Colonic mucosa (tissue), 4 donors: ENCODE measurements around the gene EPN1. TPM values are rescaled to one million over a fixed set of nuclear protein-coding genes. Genes with fewer than 3 reads are reported as not detected.

Experiments used
- DNase-seq: peaks from one replicate; pipeline ENCODE4 v3.0.0-alpha.2; 2020
- H3K27ac ChIP-seq: fragments of 200-600 bp; one replicate; pipeline ENCODE4 v1.8.0; 2021
- H3K27me3 ChIP-seq: fragments of 200-600 bp; one replicate; pipeline ENCODE4 v1.8.0; 2021
- H3K36me3 ChIP-seq: fragments of 200-600 bp; one replicate; pipeline ENCODE4 v1.8.0; 2021
- H3K4me1 ChIP-seq: fragments of 200-600 bp; one replicate; pipeline ENCODE4 v1.8.0; 2021; ENCODE audit warnings: mild to moderate bottlenecking
- H3K4me3 ChIP-seq: fragments of 200-600 bp; one replicate; pipeline ENCODE4 v1.8.0; 2021
- H3K9ac ChIP-seq, 2 donors: one replicate each; pipeline ENCODE4 v1.7.0; 2013; ENCODE audit warnings: control low read depth in 2 of 2, low read depth in 2 of 2, low read length in 2 of 2
- H3K9me3 ChIP-seq: fragments of 200-600 bp; one replicate; pipeline ENCODE4 v1.8.0; 2021
- intact Hi-C: fragments of 100-400 bp; cut with DNase I; formaldehyde crosslinking; loops from one replicate; pipeline ENCODE4 v1.14.1; 2022
- total RNA-seq, 2 donors: library from RNA; stranded (reverse); fragmentation: NEBNext Ultra II Directional in 1 of 2; extraction: Animal tissue kit (Norgen Biotek cat#: 25700) in 1 of 2; gene quantifications; one replicate each; pipeline ENCODE4 v1.2.1, GENCODE V29; 2021
- TF ChIP-seq, protein P1 (sequence below): fragments of 200-600 bp; IDR thresholded peaks from one replicate; pipeline ENCODE4 v1.8.0; 2022; ENCODE audit warnings: antibody characterized with exemption, mild to moderate bottlenecking
- donor health status: healthy.
- donor health status: DM: no; HTN: no; CAD: no.
- donor health status: DM: no; HTN: no; CAD: no.

The EPN1 gene
- total RNA-seq, 2 donors from 2014 or later: 257 to 259 TPM

DNA sequence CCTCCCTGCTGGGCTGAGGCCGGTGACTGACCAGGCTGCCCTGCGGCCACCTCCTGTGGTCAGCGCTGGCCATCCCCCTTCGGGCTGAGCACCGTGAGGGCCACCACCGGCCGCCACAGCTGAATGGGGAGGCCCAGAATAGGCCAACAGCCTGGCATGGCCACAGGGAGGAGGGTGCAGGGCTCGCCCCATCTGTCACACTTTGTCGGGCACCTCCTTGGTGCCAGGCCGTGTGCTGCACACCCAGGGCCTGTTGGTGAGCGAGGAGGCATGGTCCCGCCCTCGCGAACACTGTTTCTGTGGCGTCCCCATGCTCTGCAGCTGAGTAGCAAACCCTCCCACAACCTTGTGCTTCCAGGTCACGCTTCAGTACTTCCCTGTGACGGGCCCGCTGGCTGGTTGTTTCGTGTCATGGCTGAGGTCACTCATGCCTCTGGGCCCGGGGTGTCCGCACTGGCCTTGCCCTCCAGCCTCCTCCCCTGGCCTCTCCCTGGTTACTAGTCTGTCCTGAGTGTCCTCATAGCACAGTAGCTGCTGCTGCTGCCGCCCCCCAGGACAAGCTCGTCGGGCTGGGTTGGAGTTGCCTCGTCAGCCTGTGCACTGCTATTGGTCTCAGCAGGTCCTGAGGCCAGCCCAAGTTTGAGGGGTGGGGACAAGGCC is 15.2 kb downstream of the EPN1 start:
- Histone ChIP-seq H3K4me1 (peaks cover 28% of the 10 kb centered on the region), H3K27me3 (no peaks in the 10 kb centered on the region), H3K9ac (no peak overlapping the region), H3K36me3 (peaks cover 39% of the 10 kb centered on the region), H3K27ac (no peak overlapping the region), H3K9me3 (no peaks in the 10 kb centered on the region), H3K4me3 (no peak overlapping the region)
- intact Hi-C loops: no loop called here
- TF ChIP-seq, protein P1, sequence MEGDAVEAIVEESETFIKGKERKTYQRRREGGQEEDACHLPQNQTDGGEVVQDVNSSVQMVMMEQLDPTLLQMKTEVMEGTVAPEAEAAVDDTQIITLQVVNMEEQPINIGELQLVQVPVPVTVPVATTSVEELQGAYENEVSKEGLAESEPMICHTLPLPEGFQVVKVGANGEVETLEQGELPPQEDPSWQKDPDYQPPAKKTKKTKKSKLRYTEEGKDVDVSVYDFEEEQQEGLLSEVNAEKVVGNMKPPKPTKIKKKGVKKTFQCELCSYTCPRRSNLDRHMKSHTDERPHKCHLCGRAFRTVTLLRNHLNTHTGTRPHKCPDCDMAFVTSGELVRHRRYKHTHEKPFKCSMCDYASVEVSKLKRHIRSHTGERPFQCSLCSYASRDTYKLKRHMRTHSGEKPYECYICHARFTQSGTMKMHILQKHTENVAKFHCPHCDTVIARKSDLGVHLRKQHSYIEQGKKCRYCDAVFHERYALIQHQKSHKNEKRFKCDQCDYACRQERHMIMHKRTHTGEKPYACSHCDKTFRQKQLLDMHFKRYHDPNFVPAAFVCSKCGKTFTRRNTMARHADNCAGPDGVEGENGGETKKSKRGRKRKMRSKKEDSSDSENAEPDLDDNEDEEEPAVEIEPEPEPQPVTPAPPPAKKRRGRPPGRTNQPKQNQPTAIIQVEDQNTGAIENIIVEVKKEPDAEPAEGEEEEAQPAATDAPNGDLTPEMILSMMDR: no peak
- no peak for DNase-seq

DNA sequence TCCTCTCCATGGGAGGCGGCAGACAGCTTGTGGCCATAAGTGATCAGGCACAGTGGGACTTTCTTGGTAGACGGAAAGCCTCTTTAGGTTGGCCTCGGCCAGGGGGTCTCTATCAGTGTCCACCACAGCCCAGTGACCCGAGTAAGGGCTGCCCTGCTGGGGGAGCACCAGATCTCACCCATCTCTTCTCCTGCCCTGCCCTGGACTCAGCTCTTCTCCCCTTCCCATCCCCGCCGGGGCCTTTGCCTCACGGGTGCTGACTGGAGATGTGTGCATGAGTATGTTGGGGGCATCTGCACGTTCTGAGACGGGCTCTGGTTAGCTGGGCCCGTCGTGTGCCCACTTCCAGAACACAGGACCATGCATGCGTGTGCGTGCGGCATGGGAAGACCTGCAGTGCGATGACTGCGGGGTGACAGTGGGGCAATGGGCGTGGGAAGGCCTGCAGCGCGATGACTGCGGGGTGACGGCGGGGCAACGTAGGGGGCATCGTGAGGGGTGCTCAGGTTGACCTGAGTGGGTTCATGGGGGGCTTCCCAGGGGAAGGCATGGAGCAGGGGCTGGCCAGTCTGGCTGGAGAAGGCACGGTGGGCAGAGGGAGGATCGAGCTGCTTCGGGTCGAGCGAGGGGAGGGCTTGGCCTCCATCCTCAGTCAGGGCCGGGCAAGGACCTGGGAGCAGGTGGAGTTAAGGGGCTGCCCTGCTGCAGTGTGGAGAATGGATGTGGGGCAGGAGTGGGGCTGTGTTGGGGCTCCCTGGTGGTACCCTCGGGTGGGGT is 15.9 kb downstream of the EPN1 start:
- Histone ChIP-seq H3K9ac (no peak overlapping the region), H3K36me3 (peaks cover 39% of the 10 kb centered on the region), H3K4me3 (no peak overlapping the region), H3K27ac (no peak overlapping the region), H3K9me3 (no peaks in the 10 kb centered on the region), H3K4me1 (peaks cover 23% of the 10 kb centered on the region), H3K27me3 (no peaks in the 10 kb centered on the region)
- DNase-seq: no peak
- TF ChIP-seq, protein P1: no peak
- intact Hi-C loops: no loop called here

DNA sequence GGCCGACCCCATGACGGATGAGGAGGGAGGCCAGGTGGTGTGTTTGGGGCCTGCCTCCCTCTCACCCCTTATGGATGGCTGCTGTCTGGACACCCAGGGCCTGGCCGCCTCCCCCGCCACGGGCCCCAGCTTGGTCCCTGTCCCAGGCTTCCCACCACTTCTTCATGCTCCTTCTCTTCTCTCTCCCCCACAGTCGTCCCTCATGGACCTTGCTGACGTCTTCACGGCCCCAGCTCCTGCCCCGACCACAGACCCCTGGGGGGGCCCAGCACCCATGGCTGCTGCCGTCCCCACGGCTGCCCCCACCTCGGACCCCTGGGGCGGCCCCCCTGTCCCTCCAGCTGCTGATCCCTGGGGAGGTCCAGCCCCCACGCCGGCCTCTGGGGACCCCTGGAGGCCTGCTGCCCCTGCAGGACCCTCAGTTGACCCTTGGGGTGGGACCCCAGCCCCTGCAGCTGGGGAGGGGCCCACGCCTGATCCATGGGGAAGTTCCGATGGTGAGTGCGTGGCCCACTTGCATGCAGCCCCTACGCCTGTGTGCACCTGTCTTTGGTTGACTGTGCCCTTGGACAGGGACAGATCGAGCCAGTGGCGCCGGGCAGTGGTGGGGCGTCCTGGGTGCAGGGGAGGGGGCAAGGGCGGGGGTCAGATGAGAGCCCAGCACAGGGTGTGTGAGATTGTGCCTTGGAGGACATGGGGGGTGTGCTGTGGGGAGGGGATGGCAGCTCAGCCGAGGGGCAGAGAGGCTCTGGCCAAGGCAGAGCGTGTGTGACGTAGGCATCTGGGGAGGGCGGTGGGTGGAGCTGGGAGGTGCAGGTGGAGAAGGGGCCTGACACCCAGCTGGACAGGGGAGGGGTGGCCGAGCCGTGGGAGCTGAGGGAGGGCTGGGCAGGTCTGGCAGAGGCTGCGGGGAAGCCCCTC is 16.8 kb downstream of the EPN1 start:
- no peak overlapping the region for H3K4me3 ChIP-seq
- H3K9ac ChIP-seq: no peak overlapping the region
- H3K36me3 ChIP-seq: peaks cover 37% of the 10 kb centered on the region
- TF ChIP-seq, protein P1: no peak
- peaks cover 20% of the 10 kb centered on the region for H3K4me1 ChIP-seq
- no peaks in the 10 kb centered on the region for H3K27me3 ChIP-seq
- no peak for DNase-seq
- no peaks in the 10 kb centered on the region for H3K9me3 ChIP-seq
- H3K27ac ChIP-seq: no peak overlapping the region
- intact Hi-C loops: no loop called here

GRCh38 chr19:55692681-55693081 is 17.7 kb downstream of the EPN1 start:
- no peak for DNase-seq
- TF ChIP-seq, protein P1: no peak
- Histone ChIP-seq H3K4me1 (peaks cover 13% of the 10 kb centered on the region), H3K36me3 (peaks cover 37% of the 10 kb centered on the region), H3K9ac (no peak overlapping the region), H3K4me3 (no peak overlapping the region), H3K9me3 (no peaks in the 10 kb centered on the region), H3K27ac (no peak overlapping the region), H3K27me3 (no peaks in the 10 kb centered on the region)
- intact Hi-C loops: no loop called here

DNA sequence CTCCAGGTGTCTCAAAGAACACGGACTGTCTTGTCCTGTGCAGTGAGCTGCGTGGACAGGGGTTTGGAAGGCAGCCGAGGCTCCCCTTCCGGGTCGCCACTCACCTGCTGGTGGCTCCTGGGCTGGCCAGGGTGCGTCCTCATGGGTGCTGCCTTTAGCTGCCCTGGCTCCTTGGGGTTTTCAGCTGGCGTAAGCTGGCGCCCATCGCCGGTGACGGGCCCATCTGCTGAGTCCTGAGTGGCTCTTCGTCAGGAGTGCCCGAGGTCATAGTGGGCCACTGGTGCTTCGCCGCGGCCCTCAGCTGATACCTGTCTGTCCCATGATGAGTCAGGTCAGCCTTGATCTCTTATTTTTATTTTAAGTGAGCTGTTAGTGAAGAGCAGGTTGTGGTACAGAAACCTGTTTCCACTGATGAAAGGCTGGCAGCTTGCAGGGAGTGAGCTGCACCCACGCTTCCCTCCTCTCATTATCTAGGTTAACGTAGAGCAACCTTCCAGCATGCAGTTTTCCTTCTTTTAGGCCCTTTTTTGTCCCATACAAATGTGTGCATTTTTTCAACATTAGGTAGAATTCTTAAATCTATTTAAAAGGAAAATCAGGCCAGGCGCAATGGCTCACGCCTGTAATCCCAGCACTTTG is 18.4 kb downstream of the EPN1 start:
- Histone ChIP-seq H3K9me3 (no peaks in the 10 kb centered on the region), H3K4me3 (no peak overlapping the region), H3K27me3 (no peaks in the 10 kb centered on the region), H3K9ac (no peak overlapping the region), H3K4me1 (peaks cover 6% of the 10 kb centered on the region), H3K27ac (no peak overlapping the region), H3K36me3 (peaks cover 37% of the 10 kb centered on the region)
- intact Hi-C loops: no loop called here
- TF ChIP-seq, protein P1: no peak
- DNase-seq: no peak
